GM19193 (cell line): Measurements from ENCODE around the gene XRCC6.

ENCODE experiments used
- POLR2A ChIP-seq: IDR thresholded peaks from 4 replicates; pipeline ENCODE4 v1.6.1; 2011; ENCODE audit not compliant: insufficient read depth, insufficient read length; ENCODE audit errors: extremely low read depth

XRCC6 gene

DNA sequence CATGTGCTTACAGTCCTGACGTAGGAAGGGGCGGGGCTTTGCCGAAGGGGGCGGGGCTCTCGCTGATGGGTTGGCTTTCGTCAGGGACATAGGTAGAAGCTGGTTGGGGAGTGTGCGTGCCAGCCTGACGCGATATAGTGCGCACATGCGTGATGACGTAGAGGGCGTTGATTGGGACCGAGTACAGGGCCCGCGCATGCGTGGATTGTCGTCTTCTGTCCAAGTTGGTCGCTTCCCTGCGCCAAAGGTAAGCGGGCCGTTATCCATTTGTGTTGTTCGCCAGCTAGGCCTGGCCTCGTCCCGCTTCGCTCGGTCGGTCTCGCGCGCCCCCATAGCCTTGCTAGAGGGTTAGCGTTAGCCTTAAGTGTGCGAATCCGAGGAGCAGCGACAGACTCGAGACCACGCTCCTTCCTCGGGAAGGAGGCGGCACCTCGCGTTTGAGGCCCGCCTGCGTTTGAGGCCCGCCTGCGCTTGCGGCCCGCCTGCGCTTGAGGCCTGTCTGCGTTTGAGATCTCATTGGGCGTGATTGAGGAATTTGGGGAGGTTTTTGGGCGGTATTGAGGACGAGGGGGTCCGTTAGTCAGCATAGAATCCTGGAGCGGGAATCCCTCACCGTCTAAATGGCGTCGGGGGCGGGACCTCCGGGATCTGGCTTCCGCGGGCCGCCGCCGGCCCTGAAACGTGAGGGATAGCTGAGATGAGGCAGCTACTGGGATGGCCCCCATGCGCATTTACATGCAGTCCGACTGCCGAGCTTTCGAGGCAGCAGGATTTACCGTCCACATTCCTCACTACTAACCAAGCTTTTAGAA lies at the start of gene XRCC6:
XRCC6 (plus strand) TSS at position 197 of the 812 bp plus-strand sequence. CDS start 710 bp downstream, outside the sequence.
- TF ChIP-seq POLR2A = peak; percentile 82

GRCh38 chr22:41571786-41572185 lies 49.3 kb upstream of the XRCC6 start:
- no peak for TF ChIP-seq POLR2A

GRCh38 chr22:41573677-41574076 lies 47.4 kb upstream of the XRCC6 start:
- no peak for TF ChIP-seq POLR2A

DNA sequence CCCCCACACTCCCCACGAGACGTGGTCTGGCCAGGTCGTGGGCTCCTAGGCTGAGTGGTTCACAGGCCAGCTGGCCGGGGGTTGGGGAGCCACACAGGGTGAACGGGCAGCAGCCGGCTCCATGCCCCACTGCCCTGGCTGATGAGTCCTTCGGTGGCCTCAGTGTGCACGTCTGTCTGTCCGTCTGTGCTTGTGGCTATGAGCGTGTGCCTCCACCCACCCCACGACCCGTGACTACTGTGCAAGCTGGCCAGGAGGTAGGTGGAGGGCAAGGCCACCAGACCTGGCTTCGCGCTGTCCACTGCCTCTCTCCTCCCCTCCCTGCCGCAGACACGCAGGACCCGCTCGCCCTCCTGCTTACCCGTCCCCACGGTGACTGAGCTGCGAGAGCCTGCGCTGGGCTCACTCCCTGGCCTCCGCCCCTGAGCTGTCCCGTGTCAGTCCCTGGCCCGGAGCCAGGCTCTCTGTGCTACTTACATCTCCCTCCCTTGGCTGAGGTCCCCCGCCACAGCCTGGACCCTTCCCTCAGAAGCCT lies 46.2 kb upstream of the XRCC6 start:
- TF ChIP-seq POLR2A = no peak

- TF ChIP-seq POLR2A = no peak
Measured at GRCh38 chr22:41575533-41575932, 45.6 kb upstream of the XRCC6 start.

GRCh38 chr22:41576877-41577276 lies 44.2 kb upstream of the XRCC6 start:
- no peak for TF ChIP-seq POLR2A

GRCh38 chr22:41578114-41578513 lies 43.0 kb upstream of the XRCC6 start:
- TF ChIP-seq POLR2A = no peak

GRCh38 chr22:41578818-41579217 lies 42.3 kb upstream of the XRCC6 start:
- no peak for TF ChIP-seq POLR2A

- TF ChIP-seq POLR2A = no peak
Measured at GRCh38 chr22:41579297-41579996, 41.6 kb upstream of the XRCC6 start.

DNA sequence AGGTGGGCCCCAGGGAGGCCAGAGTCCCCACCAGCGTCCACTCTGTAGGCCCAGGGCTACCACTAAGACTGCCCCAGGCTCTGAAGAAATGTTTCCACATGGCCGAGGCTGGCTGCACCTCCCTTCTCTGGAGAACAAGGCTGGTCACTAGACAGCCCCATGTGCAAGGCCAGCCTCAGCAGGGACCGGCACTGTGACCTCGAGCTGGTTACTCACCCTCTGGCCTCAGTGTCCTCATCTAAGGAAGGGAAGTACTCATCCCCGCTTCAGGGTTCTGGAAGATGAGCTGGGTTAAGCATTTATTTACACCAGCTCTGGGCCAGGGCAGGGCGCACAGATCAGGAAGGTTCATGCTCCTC lies 41.1 kb upstream of the XRCC6 start:
- TF ChIP-seq POLR2A = no peak

- TF ChIP-seq POLR2A = no peak
Measured at GRCh38 chr22:41582694-41583093, 38.4 kb upstream of the XRCC6 start.

GRCh38 chr22:41584881-41585280 lies 36.2 kb upstream of the XRCC6 start:
- no peak for TF ChIP-seq POLR2A

DNA sequence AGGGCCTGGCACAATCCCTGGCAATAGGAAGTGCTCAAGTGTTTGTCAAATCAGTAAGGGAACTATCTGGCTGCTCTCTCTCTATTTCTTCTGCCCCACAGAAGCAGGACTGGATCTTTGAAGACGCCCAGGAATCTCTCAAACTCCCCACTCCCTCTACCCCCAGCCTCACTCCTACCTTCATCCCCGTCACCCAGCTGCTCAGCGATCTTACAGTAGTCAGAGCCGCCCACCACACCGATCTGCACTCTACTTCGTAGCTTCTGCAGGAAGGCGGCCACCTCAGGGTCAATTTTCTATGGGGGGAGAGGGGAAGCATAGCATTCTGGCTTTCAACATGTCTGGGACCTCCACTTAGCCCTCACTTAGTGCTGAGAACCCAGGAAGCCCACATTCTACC lies 35.2 kb upstream of the XRCC6 start:
- no peak for TF ChIP-seq POLR2A

DNA sequence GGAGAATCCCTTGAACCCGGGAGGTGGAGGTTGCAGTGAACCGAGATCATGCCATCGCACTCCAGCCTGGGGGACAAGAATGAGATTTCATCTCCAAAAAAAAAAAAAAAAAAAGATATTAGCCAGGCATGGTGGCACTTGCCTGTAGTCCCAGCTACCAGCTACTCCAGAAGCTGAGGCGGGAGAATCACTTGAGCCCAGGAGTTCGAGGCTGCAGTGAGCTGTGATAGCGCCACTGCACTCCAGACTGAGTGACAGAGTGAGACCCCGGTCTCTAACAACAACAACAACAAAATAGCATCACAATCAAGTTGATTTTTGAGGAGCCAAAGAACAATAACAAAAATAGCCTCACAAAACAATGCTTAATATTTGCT lies 33.8 kb upstream of the XRCC6 start:
- no peak for TF ChIP-seq POLR2A

DNA sequence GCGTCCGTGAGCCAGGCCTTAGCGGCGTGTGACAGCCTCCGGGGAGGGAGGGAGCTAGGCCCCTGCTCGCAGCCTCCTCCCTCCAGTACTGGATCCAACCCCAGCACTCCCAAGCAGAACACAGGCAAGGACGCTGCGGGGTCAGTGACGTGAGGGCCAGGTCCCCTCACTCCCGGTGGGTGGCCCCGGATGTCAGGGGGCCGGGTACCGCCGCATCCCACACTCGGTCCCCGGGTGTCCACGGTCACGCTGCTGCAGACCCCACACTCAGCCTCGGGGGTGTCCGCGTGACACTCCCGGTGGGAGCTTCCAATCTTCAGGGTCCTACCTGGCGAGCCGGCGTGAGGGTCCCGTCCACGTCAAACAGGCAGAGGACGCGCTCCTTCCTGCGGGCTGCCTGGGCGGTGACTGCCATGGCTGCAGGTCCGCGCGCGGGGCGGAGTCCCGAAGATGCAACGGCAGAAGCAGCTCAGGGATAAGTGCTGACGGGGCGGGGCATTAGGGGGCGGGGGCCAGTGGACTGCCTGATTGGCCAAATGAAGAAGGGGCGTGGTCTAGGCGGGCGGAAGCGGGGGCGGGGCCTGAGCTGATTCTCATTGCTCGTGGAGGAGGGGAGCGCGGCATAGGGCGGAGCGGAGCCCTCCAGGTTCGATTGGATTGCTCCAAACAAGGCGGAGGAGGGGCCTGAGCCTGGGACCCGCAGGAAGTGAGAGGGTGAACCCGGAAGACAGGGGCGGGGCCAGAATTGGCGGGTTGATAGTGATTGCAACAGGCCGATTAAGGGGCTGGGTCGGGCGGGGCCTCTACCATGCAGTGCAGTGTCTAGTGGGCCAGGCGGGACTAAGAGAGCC lies 31.5 kb upstream of the XRCC6 start, which contains the start of gene PMM1:
PMM1 (minus strand) TSS at position 450 of the 851 bp plus-strand sequence; CDS start at position 415, 35 bp downstream.
- TF ChIP-seq POLR2A = peak; percentile 79
